K562 (cell line): ENCODE results near the gene SGSH. TPM values are rescaled to one million over a fixed set of nuclear protein-coding genes. Genes with fewer than 3 reads are reported as not detected.

Experiments used
- ATAC-seq: fragments of 200-7000 bp; cut with Tn5 transposase; 3 replicates; pipeline ENCODE4 v1.9.1; 2020; ENCODE audit warnings: moderate library complexity
- BruUV-seq: library from RNA; stranded (reverse); fragments of 400-500 nt; replicated peaks from 2 replicates; lab custom pipeline; 2021; lab: Mats Ljungman, UMichigan
- CTCF ChIA-PET: fragments of 300-600 bp; formaldehyde crosslinking; extraction: SDS; loops from one replicate; lab custom pipeline; 2021; ENCODE audit warnings: low intra/inter-chr PET ratio; lab: Yijun Ruan, JAX
- POLR2A ChIA-PET: fragments of 300-600, 350-650 bp; sonication (Branson Sonifier 250); formaldehyde crosslinking; extraction: SDS; loops from one replicate; lab custom pipeline; 2021; ENCODE audit warnings: antibody characterized with exemption, inconsistent platforms; lab: Yijun Ruan, JAX
- DNase-seq, 4 experiments: peaks; one replicate each; pipeline versions ENCODE4 v3.0.0 to v3.0.0-alpha.2; 2011 to 2018; ENCODE audit warnings: low spot score in 3 of 4, mixed read lengths in 3 of 4; ENCODE audit errors: extremely low read depth in 1 of 4
- FAIRE-seq: peaks from 2 replicates; lab custom pipeline; 2011; peaks lifted over from hg19 to GRCh38; lab: Jason Lieb, UNC
- H2AFZ ChIP-seq: 2 replicates; pipeline ENCODE4 v1.6.0; 2011; ENCODE audit warnings: low read depth, low read length, control low read depth, inconsistent platforms
- H3K27ac ChIP-seq: fragments of 200-600 bp; 3 replicates; pipeline ENCODE4 v1.8.0; 2011; ENCODE audit warnings: low read depth, mild to moderate bottlenecking, control low read depth, inconsistent platforms, low read length, moderate library complexity, mixed read lengths; ENCODE audit errors: extremely low read depth
- H3K27me3 ChIP-seq, 2 experiments: fragments of 300-600 bp in 1 of 2; 2 replicates in 1 of 2; 3 replicates in 1 of 2; pipeline versions ENCODE4 v1.6.0 to v1.8.0; 2011; ENCODE audit warnings: inconsistent platforms in 2 of 2, low read length in 2 of 2, mild to moderate bottlenecking in 1 of 2, mixed read lengths in 1 of 2, moderate library complexity in 1 of 2; ENCODE audit not compliant: control insufficient read depth in 2 of 2, insufficient read depth in 2 of 2
- H3K36me3 ChIP-seq: fragments of 300-600 bp; 3 replicates; pipeline ENCODE4 v1.8.0; 2011; ENCODE audit warnings: mild to moderate bottlenecking, low read length, inconsistent platforms; ENCODE audit not compliant: control insufficient read depth, insufficient read depth
- H3K4me1 ChIP-seq, 2 experiments: fragments of 200-600 bp in 1 of 2; replicated peaks in 1 of 2; 2 replicates in 1 of 2; 3 replicates in 1 of 2; pipeline versions ENCODE4 v1.5.1 to v1.8.0; 2011; ENCODE audit warnings: inconsistent platforms in 2 of 2, low read length in 2 of 2, mild to moderate bottlenecking in 1 of 2, mixed read lengths in 1 of 2, moderate library complexity in 1 of 2; ENCODE audit not compliant: control insufficient read depth in 2 of 2, insufficient read depth in 2 of 2
- H3K4me2 ChIP-seq: 2 replicates; pipeline ENCODE4 v1.6.1; 2011; ENCODE audit warnings: low read length, control low read depth, inconsistent platforms, mixed read lengths; ENCODE audit not compliant: insufficient read depth
- H3K4me3 ChIP-seq: fragments of 200-600 bp; sonication (generic), shearing (Covaris generic); 2 replicates; pipeline ENCODE4 v1.5.1; 2016; ENCODE audit warnings: control low read depth, inconsistent platforms
- H3K79me2 ChIP-seq: fragments of 200-600 bp; 3 replicates; pipeline ENCODE4 v1.8.0; 2011; ENCODE audit warnings: low read length, inconsistent platforms; ENCODE audit not compliant: control insufficient read depth, insufficient read depth
- H3K9ac ChIP-seq, 2 experiments: 2 replicates each; pipeline versions ENCODE4 v1.6.0 to v1.6.1; 2011; ENCODE audit warnings: low read depth in 2 of 2, low read length in 2 of 2, control low read depth in 1 of 2, inconsistent platforms in 1 of 2, mild to moderate bottlenecking in 1 of 2, mixed read lengths in 1 of 2; ENCODE audit not compliant: insufficient read depth in 1 of 2
- H3K9me1 ChIP-seq: one replicate; pipeline ENCODE4 v1.6.0; 2011; ENCODE audit warnings: inconsistent platforms, mild to moderate bottlenecking, low read length, moderate library complexity; ENCODE audit not compliant: control insufficient read depth, insufficient read depth
- H3K9me3 ChIP-seq: replicated peaks from 2 replicates; pipeline ENCODE4 v1.5.1; 2011; ENCODE audit warnings: low read depth, low read length, inconsistent platforms; ENCODE audit not compliant: control insufficient read depth, insufficient read depth
- H4K20me1 ChIP-seq: replicated peaks from 2 replicates; pipeline ENCODE4 v1.6.1; 2011; ENCODE audit warnings: low read length, inconsistent platforms, mixed read lengths; ENCODE audit not compliant: control insufficient read depth, insufficient read depth
- ATF3 ChIP-seq, 2 experiments: fragments of 450-650 bp in 1 of 2; sonication (generic) in 1 of 2; formaldehyde crosslinking in 1 of 2; IDR thresholded peaks in 1 of 2; conservative IDR thresholded peaks in 1 of 2; 2 replicates each; pipeline versions ENCODE4 v1.6.1 to v1.8.1; 2016 to 2023; ENCODE audit warnings: mild to moderate bottlenecking in 2 of 2, moderate library complexity in 2 of 2, inconsistent platforms in 1 of 2, missing genetic modification reagents in 1 of 2
- BCL6 ChIP-seq: fragments of 250-450 bp; sonication (Bioruptor Pico); IDR thresholded peaks from 2 replicates; pipeline ENCODE4 v1.4.0; 2020
- CREB3 ChIP-seq: fragments of 450-650 bp; conservative IDR thresholded peaks from 2 replicates; pipeline ENCODE4 v1.6.1; 2016; ENCODE audit warnings: missing genetic modification characterization, low read depth, mild to moderate bottlenecking, missing compliant biosample characterization, moderate library complexity
- FOXO4 ChIP-seq: fragments of 450-650 bp; formaldehyde crosslinking; IDR thresholded peaks from 2 replicates; pipeline ENCODE4 v1.4.0; 2020; ENCODE audit warnings: mild to moderate bottlenecking, moderate library complexity
- ZFP91 ChIP-seq: sonication (generic); formaldehyde crosslinking; IDR thresholded peaks from 2 replicates; pipeline ENCODE4 v1.8.0; 2022; ENCODE audit warnings: mild to moderate bottlenecking, missing genetic modification reagents
- ZFX ChIP-seq: sonication (generic); formaldehyde crosslinking; IDR thresholded peaks from 2 replicates; pipeline ENCODE4 v1.8.0; 2022; ENCODE audit warnings: mild to moderate bottlenecking, missing genetic modification reagents, moderate library complexity
- ZNF274 ChIP-seq: IDR thresholded peaks from 2 replicates; pipeline ENCODE4 v1.6.1; 2011; ENCODE audit warnings: low read depth, mild to moderate bottlenecking, low read length, moderate library complexity, borderline replicate concordance
- WGBS: fragments of 100-300 bp; shearing (Covaris generic); methylation state at CpG from one replicate; pipeline ENCODE4 v1.1.6; 2016; ENCODE audit warnings: low coverage, mixed read lengths; ENCODE audit not compliant: insufficient coverage; ENCODE audit errors: missing lambda C conversion rate; 5-methylcytosine and 5-hydroxymethylcytosine counted together
- in situ Hi-C: fragments of 300-500 bp; cut with MboI; formaldehyde crosslinking; loops from 4 replicates; pipeline ENCODE4 v1.15.0; 2018; ENCODE audit warnings: inconsistent platforms, mixed read lengths
- intact Hi-C: fragments of 100-400 bp; cut with micrococcal nuclease; formaldehyde crosslinking; loops from 2 replicates; pipeline ENCODE4 v1.14.2; 2022
- polyA plus RNA-seq, 8 experiments: library from polyadenylated mRNA; depleted of rRNA in 4 of 8; stranded (reverse) in 5 of 8; unstranded in 3 of 8; fragments of >200 nt; fragmentation: Nextera tagmentation in 2 of 8; fragmentation: Illumina TruSeq in 1 of 8; extraction: Ambion mirVana in 2 of 8; extraction: Trizol in 1 of 8; gene quantifications; 2 replicates each; pipeline versions ENCODE4 v1.2.1 to v1.2.3, GENCODE V29; 2011 to 2014; ENCODE audit warnings: inconsistent platforms in 1 of 8, missing spikeins in 1 of 8
- total RNA-seq, 7 experiments: library from RNA; depleted of rRNA in 6 of 7; stranded (reverse); fragments of >200 nt in 6 of 7; fragmentation: Illumina TruSeq in 2 of 7; extraction: Trizol in 2 of 7; gene quantifications; 2 replicates each; pipeline versions ENCODE4 v1.2.1 to v1.2.3, GENCODE V29; 2011 to 2021; ENCODE audit warnings: low replicate concordance in 1 of 7

SGSH gene
- total and polyA plus RNA-seq, 9 of the 15 experiments (the other 6 are each of a cell fraction or from before 2014, with no cell fraction given): 0.25 to 15.7 (median 4.9) TPM

GRCh38 chr17:80237386-80237785, 17.3 kb upstream of the SGSH start:
- in situ Hi-C loops (no loop called here), intact Hi-C loops (no loop called here)
- DNase-seq (no peak), FAIRE-seq (no peak)
- Histone ChIP-seq H3K27me3 (no peaks in the 10 kb centered on the region), H3K36me3 (no peaks in the 10 kb centered on the region), H4K20me1 (no peaks in the 10 kb centered on the region), H3K4me3 (no peak overlapping the region), H3K9me1 (no peaks in the 10 kb centered on the region), H3K4me2 (no peak overlapping the region), H3K4me1 (no peaks in the 10 kb centered on the region), H3K79me2 (no peaks in the 10 kb centered on the region), H3K9me3 (no peaks in the 10 kb centered on the region), H3K9ac (no peak overlapping the region), H2AFZ (no peak overlapping the region)
- WGBS: 68% methylated on average over 8 of the region's 10 CpGs
- ChIA-PET CTCF (no interaction called here), POLR2A (no interaction called here)
- no TSS peak for BruUV-seq
- TF ChIP-seq ZFP91: no peak
- TF ChIP-seq ZNF274: no peak
- TF ChIP-seq ATF3 (IDR thresholded peaks at IDR 0.05): no peak
- TF ChIP-seq ATF3 (CRISPR knock-in tag; conservative IDR thresholded peaks at IDR 0.05): no peak
- TF ChIP-seq BCL6 (CRISPR knock-in tag): no peak
- no peak for TF ChIP-seq FOXO4 (CRISPR knock-in tag)
- TF ChIP-seq ZFX (CRISPR knock-in tag): no peak
- no peak for TF ChIP-seq CREB3 (tag)
- TF ChIP-seq, all 486 proteins: peak for 0
- ATAC-seq: no peak
- H3K27ac ChIP-seq: no peak overlapping the region
